Measurements from ENCODE around the gene MTF1.

MTF1 gene

GRCh38 chr1:37807555-37808368 lies 51.6 kb downstream of the MTF1 start, which contains the start of the genes C1orf122 and YRDC:
Gene C1orf122, plus strand, starts transcription at chr1:37807790. Its CDS starts 615 bp downstream, at chr1:37808405.
Gene YRDC, minus strand, starts transcription at chr1:37808208. Its CDS starts 28 bp downstream, at chr1:37808180.
- DNase-seq (ENCODE audit: low read depth in 1 of 2, low spot score in 1 of 2): peak; percentile 85 to 93
- Histone ChIP-seq H3K4me3 (replicated peaks; ENCODE audit: insufficient read depth, low read length) (peak within 1 kb of the TSS; percentile 90), H3K27me3 (ENCODE audit: insufficient read depth, poor library complexity, severe bottlenecking) (no peaks in the 10 kb centered on the region), H3K27ac (replicated peaks) (peak within 1 kb of the TSS; percentile 88)
- TF ChIP-seq GABPA (IDR thresholded peaks at IDR 0.05; ENCODE audit: low read depth): peak; percentile 91
- TF ChIP-seq, protein P1, sequence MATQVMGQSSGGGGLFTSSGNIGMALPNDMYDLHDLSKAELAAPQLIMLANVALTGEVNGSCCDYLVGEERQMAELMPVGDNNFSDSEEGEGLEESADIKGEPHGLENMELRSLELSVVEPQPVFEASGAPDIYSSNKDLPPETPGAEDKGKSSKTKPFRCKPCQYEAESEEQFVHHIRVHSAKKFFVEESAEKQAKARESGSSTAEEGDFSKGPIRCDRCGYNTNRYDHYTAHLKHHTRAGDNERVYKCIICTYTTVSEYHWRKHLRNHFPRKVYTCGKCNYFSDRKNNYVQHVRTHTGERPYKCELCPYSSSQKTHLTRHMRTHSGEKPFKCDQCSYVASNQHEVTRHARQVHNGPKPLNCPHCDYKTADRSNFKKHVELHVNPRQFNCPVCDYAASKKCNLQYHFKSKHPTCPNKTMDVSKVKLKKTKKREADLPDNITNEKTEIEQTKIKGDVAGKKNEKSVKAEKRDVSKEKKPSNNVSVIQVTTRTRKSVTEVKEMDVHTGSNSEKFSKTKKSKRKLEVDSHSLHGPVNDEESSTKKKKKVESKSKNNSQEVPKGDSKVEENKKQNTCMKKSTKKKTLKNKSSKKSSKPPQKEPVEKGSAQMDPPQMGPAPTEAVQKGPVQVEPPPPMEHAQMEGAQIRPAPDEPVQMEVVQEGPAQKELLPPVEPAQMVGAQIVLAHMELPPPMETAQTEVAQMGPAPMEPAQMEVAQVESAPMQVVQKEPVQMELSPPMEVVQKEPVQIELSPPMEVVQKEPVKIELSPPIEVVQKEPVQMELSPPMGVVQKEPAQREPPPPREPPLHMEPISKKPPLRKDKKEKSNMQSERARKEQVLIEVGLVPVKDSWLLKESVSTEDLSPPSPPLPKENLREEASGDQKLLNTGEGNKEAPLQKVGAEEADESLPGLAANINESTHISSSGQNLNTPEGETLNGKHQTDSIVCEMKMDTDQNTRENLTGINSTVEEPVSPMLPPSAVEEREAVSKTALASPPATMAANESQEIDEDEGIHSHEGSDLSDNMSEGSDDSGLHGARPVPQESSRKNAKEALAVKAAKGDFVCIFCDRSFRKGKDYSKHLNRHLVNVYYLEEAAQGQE (IDR thresholded peaks at IDR 0.05; ENCODE audit: insufficient replicate concordance, low read depth): no peak
- TF ChIP-seq SPI1 (IDR thresholded peaks at IDR 0.05; ENCODE audit: borderline replicate concordance, low read depth): peak; percentile 78
- TF ChIP-seq POLR2AphosphoS5 (IDR thresholded peaks at IDR 0.05; ENCODE audit: low read depth): peak; percentile 86
- TF ChIP-seq, protein P2, sequence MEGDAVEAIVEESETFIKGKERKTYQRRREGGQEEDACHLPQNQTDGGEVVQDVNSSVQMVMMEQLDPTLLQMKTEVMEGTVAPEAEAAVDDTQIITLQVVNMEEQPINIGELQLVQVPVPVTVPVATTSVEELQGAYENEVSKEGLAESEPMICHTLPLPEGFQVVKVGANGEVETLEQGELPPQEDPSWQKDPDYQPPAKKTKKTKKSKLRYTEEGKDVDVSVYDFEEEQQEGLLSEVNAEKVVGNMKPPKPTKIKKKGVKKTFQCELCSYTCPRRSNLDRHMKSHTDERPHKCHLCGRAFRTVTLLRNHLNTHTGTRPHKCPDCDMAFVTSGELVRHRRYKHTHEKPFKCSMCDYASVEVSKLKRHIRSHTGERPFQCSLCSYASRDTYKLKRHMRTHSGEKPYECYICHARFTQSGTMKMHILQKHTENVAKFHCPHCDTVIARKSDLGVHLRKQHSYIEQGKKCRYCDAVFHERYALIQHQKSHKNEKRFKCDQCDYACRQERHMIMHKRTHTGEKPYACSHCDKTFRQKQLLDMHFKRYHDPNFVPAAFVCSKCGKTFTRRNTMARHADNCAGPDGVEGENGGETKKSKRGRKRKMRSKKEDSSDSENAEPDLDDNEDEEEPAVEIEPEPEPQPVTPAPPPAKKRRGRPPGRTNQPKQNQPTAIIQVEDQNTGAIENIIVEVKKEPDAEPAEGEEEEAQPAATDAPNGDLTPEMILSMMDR (IDR thresholded peaks at IDR 0.05; ENCODE audit: insufficient read depth, low read length): no peak

GRCh38 chr1:37807220-37807554 lies 52.2 kb downstream of the MTF1 start:
- DNase-seq (ENCODE audit: low read depth in 1 of 2, low spot score in 1 of 2): no peak
- TF ChIP-seq, protein P2 (IDR thresholded peaks at IDR 0.05; ENCODE audit: insufficient read depth, low read length): no peak
- TF ChIP-seq POLR2AphosphoS5 (IDR thresholded peaks at IDR 0.05; ENCODE audit: low read depth) (no peak), GABPA (IDR thresholded peaks at IDR 0.05; ENCODE audit: low read depth) (no peak), SPI1 (IDR thresholded peaks at IDR 0.05; ENCODE audit: borderline replicate concordance, low read depth) (no peak)
- TF ChIP-seq, protein P1 (IDR thresholded peaks at IDR 0.05; ENCODE audit: insufficient replicate concordance, low read depth): no peak
- Histone ChIP-seq H3K4me3 (replicated peaks; ENCODE audit: insufficient read depth, low read length) (peak overlapping the region; percentile 90), H3K27ac (replicated peaks) (peak overlapping the region; percentile 83), H3K27me3 (ENCODE audit: insufficient read depth, poor library complexity, severe bottlenecking) (no peaks in the 10 kb centered on the region)

GRCh38 chr1:37802439-37802838 lies 57.0 kb downstream of the MTF1 start:
- no peak for TF ChIP-seq POLR2AphosphoS5 (IDR thresholded peaks at IDR 0.05; ENCODE audit: low read depth)
- TF ChIP-seq, protein P2 (IDR thresholded peaks at IDR 0.05; ENCODE audit: insufficient read depth, low read length): no peak
- TF ChIP-seq, protein P1 (IDR thresholded peaks at IDR 0.05; ENCODE audit: insufficient replicate concordance, low read depth): no peak
- no peak for TF ChIP-seq SPI1 (IDR thresholded peaks at IDR 0.05; ENCODE audit: borderline replicate concordance, low read depth)
- no peak for TF ChIP-seq GABPA (IDR thresholded peaks at IDR 0.05; ENCODE audit: low read depth)
- Histone ChIP-seq H3K4me3 (replicated peaks; ENCODE audit: insufficient read depth, low read length) (no peak overlapping the region), H3K27ac (replicated peaks) (no peak overlapping the region), H3K27me3 (ENCODE audit: insufficient read depth, poor library complexity, severe bottlenecking) (no peaks in the 10 kb centered on the region)
- DNase-seq (ENCODE audit: low read depth in 1 of 2, low spot score in 1 of 2): no peak
